LNCaP clone FGC (cell line): ENCODE results near the gene RALGAPA2.

Experiments used
- DNase-seq: peaks from one replicate; pipeline ENCODE4 v3.0.0-alpha.2; 2011; ENCODE audit warnings: low read depth
- H3K4me3 ChIP-seq: 2 replicates; pipeline ENCODE4 v1.5.1; 2011; ENCODE audit warnings: mild to moderate bottlenecking, low read depth, low read length, control low read depth
- CTCF ChIP-seq: IDR thresholded peaks from 2 replicates; pipeline ENCODE4 v1.5.1; 2012; ENCODE audit warnings: mild to moderate bottlenecking; ENCODE audit not compliant: control insufficient read depth, insufficient read depth; ENCODE audit errors: extremely low read depth

The RALGAPA2 gene

GRCh38 chr20:20497242-20497978, 215.0 kb downstream of the RALGAPA2 start:
- no peak for DNase-seq
- no peak overlapping the region for H3K4me3 ChIP-seq
- TF ChIP-seq CTCF: no peak

- no peak for DNase-seq
- no peak for TF ChIP-seq CTCF
- H3K4me3 ChIP-seq: no peak overlapping the region
These were observed 216.5 kb downstream of the RALGAPA2 start for GRCh38 chr20:20495729-20496503.

GRCh38 chr20:20493701-20494100, 218.7 kb downstream of the RALGAPA2 start:
- no peak for TF ChIP-seq CTCF
- H3K4me3 ChIP-seq: no peak overlapping the region
- no peak for DNase-seq

- DNase-seq: no peak
- H3K4me3 ChIP-seq: no peak overlapping the region
- no peak for TF ChIP-seq CTCF
These were observed 219.7 kb downstream of the RALGAPA2 start for GRCh38 chr20:20492521-20493332.

GRCh38 chr20:20491784-20492264, 220.6 kb downstream of the RALGAPA2 start:
- DNase-seq: no peak
- H3K4me3 ChIP-seq: no peak overlapping the region
- no peak for TF ChIP-seq CTCF

- H3K4me3 ChIP-seq: no peak overlapping the region
- DNase-seq: no peak
- TF ChIP-seq CTCF: no peak
These were observed 221.2 kb downstream of the RALGAPA2 start for GRCh38 chr20:20491110-20491783.
